Measurements from ENCODE around the gene BROX.

DNA sequence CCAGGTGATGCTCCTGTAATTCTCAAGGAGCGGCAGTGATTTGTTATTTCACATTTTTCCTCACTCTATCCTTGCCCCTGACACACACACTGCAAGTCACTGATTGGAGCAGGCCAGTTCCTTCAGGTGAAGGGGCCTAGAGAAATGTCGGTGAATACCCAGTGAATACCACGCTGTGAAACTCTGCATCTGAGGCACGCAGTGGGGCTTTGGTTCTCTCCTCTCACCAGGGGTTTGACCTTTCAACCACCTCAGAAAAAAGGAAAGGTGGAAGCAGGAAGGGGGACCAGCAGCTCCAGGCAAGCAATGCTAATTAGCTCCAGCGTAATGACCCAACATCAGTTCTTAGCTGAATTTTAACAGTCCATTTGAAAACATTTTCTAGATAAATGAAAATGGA, 24.1 kb downstream of the BROX start:
- TF ChIP-seq, protein P1, sequence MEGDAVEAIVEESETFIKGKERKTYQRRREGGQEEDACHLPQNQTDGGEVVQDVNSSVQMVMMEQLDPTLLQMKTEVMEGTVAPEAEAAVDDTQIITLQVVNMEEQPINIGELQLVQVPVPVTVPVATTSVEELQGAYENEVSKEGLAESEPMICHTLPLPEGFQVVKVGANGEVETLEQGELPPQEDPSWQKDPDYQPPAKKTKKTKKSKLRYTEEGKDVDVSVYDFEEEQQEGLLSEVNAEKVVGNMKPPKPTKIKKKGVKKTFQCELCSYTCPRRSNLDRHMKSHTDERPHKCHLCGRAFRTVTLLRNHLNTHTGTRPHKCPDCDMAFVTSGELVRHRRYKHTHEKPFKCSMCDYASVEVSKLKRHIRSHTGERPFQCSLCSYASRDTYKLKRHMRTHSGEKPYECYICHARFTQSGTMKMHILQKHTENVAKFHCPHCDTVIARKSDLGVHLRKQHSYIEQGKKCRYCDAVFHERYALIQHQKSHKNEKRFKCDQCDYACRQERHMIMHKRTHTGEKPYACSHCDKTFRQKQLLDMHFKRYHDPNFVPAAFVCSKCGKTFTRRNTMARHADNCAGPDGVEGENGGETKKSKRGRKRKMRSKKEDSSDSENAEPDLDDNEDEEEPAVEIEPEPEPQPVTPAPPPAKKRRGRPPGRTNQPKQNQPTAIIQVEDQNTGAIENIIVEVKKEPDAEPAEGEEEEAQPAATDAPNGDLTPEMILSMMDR (IDR thresholded peaks at IDR 0.05; ENCODE audit: borderline replicate concordance, extremely low read depth, low read length, poor library complexity, severe bottlenecking), result no peak
- no peak for TF ChIP-seq EZH2 (IDR thresholded peaks at IDR 0.05; ENCODE audit: borderline replicate concordance, low read depth, low read length, severe bottlenecking)

Data from DND-41 (cell line).